ENCODE measurements around the gene ELK3.

Gene ELK3

GRCh38 chr12:96190413-96191108, 3.6 kb upstream of the ELK3 start:
- no peak for DNase-seq

DNA sequence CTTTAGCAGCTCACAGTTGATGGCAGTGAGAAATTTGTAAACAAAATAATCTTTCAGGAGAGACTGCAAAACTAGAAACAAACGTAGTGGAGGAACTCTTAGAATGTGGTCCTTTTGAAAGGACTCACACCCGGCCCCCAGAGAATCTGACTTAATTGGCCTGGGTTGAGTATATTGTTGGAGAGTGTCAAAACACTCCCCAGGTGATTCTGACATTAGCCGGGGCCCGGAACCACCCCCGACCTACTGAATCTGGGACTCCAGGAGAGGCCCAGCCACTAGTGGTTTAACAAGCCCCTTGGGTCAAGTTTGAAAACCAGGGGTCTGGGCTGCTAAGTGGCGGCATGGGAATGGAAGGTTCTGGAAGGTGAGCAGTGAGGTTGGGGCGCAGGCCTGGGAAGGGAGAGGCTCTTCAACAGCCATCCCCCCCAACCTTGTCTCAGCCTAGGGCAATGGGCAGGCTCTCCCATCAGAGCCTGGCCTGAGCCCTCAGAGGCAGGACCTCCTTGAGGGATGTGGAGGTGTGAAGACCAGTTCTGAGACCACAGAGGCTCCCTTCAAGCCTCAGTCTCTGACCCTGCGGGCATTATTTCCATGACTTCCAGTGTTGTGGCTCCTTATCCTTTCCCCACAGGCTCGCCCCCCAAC, 1.1 kb upstream of the ELK3 start:
- DNase-seq: no peak

DNA sequence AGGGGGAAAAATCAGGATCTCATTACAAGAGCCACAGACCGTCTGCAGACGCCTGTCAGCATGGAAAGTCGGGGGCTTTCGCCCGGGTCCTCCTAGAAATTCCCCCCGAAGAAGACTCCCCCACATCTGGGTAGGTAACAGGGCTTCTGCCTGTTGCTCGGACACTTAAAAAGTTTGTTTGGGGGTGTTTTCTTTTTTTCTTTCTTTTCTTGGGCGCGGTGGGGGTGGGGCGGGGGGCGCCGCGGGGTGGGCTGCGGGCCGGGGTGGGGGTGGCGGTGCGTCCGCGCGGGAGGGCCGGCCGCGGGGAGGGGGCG, 358 bp downstream of the ELK3 start:
- no peak for DNase-seq

- DNase-seq: peak in 4 of 5 experiments; percentile 62 to 94 (median 72)
Observed at GRCh38 chr12:96194971-96195844, 1.0 kb downstream of the ELK3 start.

GRCh38 chr12:96195845-96196451, 1.8 kb downstream of the ELK3 start:
- DNase-seq: peak in 3 of 5 experiments; percentile 13 to 71 (median 30)

- peak in 1 of 5 experiments; percentile 68 for DNase-seq
Observed at GRCh38 chr12:96196781-96197180, 2.6 kb downstream of the ELK3 start.

GRCh38 chr12:96197503-96198272, 3.5 kb downstream of the ELK3 start:
- no peak for DNase-seq

GRCh38 chr12:96198965-96199364, 4.8 kb downstream of the ELK3 start:
- DNase-seq: peak in 1 of 5 experiments; percentile 65

GRCh38 chr12:96199464-96199863, 5.3 kb downstream of the ELK3 start:
- no peak for DNase-seq

- DNase-seq: no peak
Observed at GRCh38 chr12:96201272-96202227, 7.4 kb downstream of the ELK3 start.

DNA sequence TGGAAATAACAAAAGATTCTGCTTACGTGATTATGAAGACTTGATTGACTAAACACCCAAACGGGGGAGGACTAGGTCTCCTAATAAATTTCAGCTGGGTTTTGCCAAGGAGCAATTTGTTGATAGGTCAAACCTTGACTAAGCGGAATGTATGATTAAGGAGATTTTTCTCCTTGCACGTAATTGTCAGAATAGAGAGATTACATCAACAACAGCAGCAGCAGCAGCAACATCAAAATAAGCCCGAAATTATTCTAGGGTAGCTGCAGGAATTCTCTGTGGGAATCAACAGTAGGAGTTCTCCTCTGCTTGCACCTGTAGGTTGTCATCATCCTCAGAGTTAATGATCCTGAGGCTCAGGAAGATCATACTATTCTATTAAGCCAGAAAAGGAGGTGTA, 10.2 kb downstream of the ELK3 start:
- DNase-seq: no peak

DNA sequence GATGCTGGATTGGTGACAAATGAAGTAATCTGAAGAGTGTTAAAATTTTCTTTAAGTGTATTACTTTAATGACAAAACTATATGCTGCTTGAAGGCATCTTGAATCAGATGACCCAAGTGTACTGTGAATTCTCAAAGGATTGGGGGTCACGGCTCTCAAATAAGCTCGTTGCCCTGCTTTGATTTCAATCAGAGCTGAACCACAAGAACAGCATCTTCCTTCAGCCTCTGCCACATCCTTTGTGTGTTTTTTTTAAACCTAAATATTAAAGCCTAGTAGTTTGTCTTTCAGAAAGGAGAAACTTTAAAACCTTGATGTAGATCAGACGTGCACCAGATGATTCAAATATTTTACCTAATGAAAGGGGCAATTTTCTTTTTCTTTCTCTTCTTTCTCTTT, 11.7 kb downstream of the ELK3 start:
- peak in 2 of 5 experiments; percentile 52 to 92 for DNase-seq

DNA sequence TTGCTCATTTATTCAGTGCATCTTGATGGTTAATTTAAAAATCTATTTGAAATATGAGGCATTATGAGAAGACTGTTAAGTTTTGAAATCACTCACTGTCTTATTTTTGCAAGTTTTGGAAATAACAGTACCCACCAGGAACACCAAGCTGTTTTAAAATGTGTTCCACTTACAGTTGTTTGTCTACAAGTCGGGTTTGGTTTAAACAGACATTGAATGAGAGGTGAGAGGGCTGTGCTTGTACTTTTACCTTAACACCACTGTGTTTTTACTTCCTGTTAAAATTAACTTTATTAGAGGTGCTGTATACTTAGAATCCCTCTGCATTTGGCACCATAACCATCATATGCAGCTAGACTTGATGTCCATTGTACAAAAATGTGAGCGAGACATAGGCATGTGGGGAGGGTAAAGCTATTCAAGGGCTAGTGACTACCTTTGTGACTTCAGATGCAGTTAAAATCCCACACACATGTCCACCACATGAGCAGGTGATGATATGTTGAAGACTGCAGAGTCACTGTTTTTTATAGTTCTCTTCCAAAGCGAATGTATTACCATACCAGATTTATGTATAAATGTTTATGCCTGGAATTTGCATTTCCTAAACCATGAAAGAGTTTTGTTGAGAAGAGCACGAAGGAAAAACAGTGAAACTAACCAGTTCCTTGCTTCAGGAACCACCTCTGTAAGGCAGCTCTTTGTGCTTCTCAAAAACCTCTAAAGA, 12.9 kb downstream of the ELK3 start:
- DNase-seq: peak in 1 of 5 experiments; percentile 62

DNA sequence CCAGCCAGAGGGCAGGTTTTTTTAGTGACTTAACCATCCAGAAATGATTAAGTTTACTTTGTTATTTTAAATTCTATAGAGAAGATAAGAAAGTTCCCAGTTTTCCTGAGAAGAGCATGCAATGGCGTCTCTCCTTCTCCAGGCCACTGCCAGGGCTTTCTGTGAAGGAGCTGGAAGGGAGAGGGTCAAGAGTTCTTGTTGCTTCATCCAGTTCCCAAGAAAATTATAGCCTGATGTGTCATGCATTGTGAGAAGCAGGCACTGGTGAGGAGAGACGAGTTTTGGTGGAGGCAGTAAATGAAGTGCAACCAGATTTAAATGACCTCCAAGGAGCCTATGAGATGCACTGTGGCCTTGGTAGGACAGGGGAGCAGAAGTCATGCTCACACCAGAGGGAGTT, 14.2 kb downstream of the ELK3 start:
- DNase-seq: no peak

GRCh38 chr12:96208801-96209549, 14.8 kb downstream of the ELK3 start:
- peak in 1 of 5 experiments; percentile 53 for DNase-seq

DNA sequence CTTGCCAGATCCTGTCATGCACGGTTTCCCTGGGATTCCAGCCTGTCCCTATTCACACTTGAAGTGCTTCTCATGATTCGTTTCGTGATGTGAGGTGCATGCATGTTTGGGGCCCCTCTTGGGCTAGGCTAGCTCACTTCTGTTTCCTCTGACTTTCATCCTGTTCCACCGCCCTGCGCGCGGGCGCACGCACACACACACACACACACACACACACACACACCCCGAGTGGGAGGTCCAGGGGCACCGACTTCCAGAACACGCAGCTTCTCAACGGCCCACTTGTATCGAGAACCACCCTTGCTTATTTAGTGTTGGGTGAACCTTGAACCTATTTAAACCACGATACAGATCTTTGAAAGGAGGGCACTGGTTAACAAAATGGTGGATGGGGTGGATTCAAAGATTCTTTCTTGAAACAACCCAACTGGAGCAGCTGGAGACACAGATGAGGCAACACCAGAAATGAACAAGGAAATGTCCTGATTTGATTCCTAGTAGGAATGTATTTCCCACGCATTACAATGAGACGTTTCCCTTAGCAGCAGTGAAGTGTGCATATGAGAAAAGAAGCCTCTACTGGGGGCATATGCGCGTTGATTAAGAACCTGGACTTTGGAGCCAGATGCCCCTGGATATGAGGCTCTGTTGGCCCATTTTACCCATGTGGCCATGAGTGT, 16.3 kb downstream of the ELK3 start:
- DNase-seq: peak in 3 of 5 experiments; percentile 17 to 86 (median 19)

DNA sequence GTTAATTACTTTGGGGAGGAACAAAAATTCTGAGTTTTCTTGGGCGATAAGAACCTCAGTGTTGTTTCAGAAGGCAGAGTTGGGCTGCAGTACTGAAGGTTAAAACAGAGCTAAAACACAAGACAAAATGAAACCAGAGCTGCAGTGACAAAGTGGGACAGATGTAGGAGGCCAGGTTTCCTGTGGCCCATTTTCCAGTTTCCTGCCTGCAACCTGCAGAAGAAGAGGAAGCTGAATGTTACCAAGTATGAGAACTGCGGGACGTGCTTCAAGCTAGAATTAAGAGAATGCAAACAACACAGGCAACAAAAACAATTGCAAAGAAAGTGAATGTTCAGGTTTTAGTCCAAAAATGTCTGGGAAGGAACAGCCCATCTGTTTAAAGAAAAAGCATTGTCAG, 17.8 kb downstream of the ELK3 start:
- peak in 2 of 5 experiments; percentile 44 to 55 for DNase-seq

DNA sequence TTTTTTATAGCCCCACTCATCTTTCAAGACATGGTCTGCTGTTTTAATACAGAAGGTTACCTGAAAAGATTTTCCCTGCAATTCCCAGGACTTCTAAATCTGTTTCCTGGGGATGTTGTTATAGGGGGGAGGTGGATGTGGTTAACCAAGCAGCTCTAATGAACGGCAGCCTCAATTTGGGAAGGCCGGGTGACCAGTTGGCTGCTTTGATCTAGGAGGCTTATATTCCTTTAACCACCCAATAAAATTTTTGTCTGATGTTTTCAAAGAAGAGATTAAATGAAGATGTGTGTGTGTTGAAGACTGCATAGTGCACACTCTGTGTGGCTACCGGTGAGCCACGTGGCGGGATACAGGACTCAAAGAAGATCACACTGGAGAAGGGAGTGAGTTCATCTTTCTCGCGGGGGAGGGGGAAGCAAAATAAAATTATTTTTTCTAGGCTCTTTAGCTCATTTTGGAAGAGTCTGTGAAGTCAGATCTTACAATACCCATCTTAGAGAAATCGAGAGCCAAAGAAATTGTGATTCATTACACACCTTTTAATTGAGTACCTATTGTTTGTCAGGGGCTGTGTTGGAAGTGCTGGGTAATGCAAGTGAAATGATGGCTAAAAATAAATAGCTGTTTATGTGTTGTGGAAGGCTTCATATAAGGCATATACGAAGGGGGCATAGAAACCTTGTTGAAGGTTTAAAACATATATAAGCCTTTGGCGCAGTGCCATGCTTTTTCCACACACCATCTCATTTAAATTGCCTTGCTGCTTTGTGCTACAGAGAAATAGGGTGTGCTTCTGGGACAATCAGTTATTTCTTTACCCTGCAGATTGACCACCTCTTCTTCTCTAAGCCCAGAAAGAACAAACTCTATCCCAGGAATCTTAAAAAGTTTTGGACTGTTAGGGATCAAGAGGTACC, 18.5 kb downstream of the ELK3 start:
- DNase-seq: peak in 1 of 5 experiments; percentile 42

All from T-helper 2 cell (primary cell).